ENCODE data around the gene MED19. TPM values are rescaled to one million over a fixed set of nuclear protein-coding genes. Genes with fewer than 3 reads are reported as not detected.

MED19 gene
- total RNA-seq, 1 donor from 2014 or later, result 14.6 TPM

GRCh38 chr11:57751176-57751575, 39.2 kb upstream of the MED19 start:
- Mint-ChIP-seq H3K9me3 (no peaks in the 10 kb centered on the region), H3K4me1 (peaks cover 9% of the 10 kb centered on the region), H3K4me3 (no peak overlapping the region), H3K27me3 (no peaks in the 10 kb centered on the region), H3K27ac (no peak overlapping the region), H3K36me3 (ENCODE audit: low read depth) (peaks cover 18% of the 10 kb centered on the region)
- DNase-seq (no peak), ATAC-seq (ENCODE audit: low read depth) (no peak)
- CTCF ChIA-PET, result interaction anchor here (0.7 to 6.2 kb wide), 9 partner anchors 10 to 50 kb away, joined by 3 to 133 read pairs (median 3); partner anchors contain the start of gene SELENOH
- intact Hi-C loops (cut with micrococcal nuclease), result loop anchor here (1.0 kb wide), 2 partner anchors 10 to 49 kb away; partner anchors contain the start of gene SELENOH
- POLR2A ChIA-PET, result interaction anchor here (1.6 to 1.9 kb wide), 3 partner anchors 10 to 49 kb away, joined by 5 to 15 read pairs (median 8); partner anchors contain the start of gene SELENOH
- no peak for TF ChIP-seq CTCF (IDR thresholded peaks at IDR 0.05)

- H3K36me3 Mint-ChIP-seq (ENCODE audit: low read depth), result peaks cover 57% of the 10 kb centered on the region
- intact Hi-C loops (cut with micrococcal nuclease), result no loop called here
- no peaks in the 10 kb centered on the region for H3K27me3 Mint-ChIP-seq
- CTCF ChIA-PET, result interaction anchor here (0.6 to 6.2 kb wide), 3 partner anchors 54 to 421 kb away, joined by 3 to 133 read pairs (median 3); no protein-coding TSS in a partner anchor
- ATAC-seq (ENCODE audit: low read depth) (no peak), DNase-seq (no peak)
- H3K4me3 Mint-ChIP-seq, result no peak overlapping the region
- H3K4me1 Mint-ChIP-seq, result peaks cover 31% of the 10 kb centered on the region
- H3K9me3 Mint-ChIP-seq, result no peaks in the 10 kb centered on the region
- POLR2A ChIA-PET, result interaction anchor here (0.5 to 1.3 kb wide), 5 partner anchors 20 to 106 kb away, joined by 3 to 7 read pairs (median 3); no protein-coding TSS in a partner anchor
- peak overlapping the region; percentile 75 for H3K27ac Mint-ChIP-seq
- TF ChIP-seq CTCF (IDR thresholded peaks at IDR 0.05), result no peak
Measured at GRCh38 chr11:57746920-57747319, 34.9 kb upstream of the MED19 start.

- no peak for TF ChIP-seq CTCF (IDR thresholded peaks at IDR 0.05)
- Mint-ChIP-seq H3K4me1 (peaks cover 34% of the 10 kb centered on the region), H3K27me3 (no peaks in the 10 kb centered on the region), H3K9me3 (no peaks in the 10 kb centered on the region), H3K36me3 (ENCODE audit: low read depth) (peaks cover 64% of the 10 kb centered on the region), H3K4me3 (no peak overlapping the region), H3K27ac (peak overlapping the region; percentile 56)
- intact Hi-C loops (cut with micrococcal nuclease), result no loop called here
- ChIA-PET POLR2A (interaction anchor here (0.5 to 0.9 kb wide), 6 partner anchors 40 to 408 kb away, joined by 3 to 5 read pairs (median 4); no protein-coding TSS in a partner anchor), CTCF (interaction anchor here (2.6 kb wide), 1 partner anchor 55 kb away, joined by 13 read pairs; no protein-coding TSS in a partner anchor)
- DNase-seq, result no peak
- ATAC-seq (ENCODE audit: low read depth), result no peak
Measured at GRCh38 chr11:57745206-57745605, 33.2 kb upstream of the MED19 start.

GRCh38 chr11:57744357-57744756, 32.3 kb upstream of the MED19 start:
- POLR2A ChIA-PET, result interaction anchor here (0.8 to 1.0 kb wide), 3 partner anchors 32 to 56 kb away, joined by 3 to 5 read pairs (median 4); partner anchors contain the start of genes MED19 and TMX2

More at GRCh38 chr11:57744357-57744756, 32.3 kb upstream of the MED19 start:
- DNase-seq (no peak), ATAC-seq (ENCODE audit: low read depth) (no peak)
- peaks cover 70% of the 10 kb centered on the region for H3K36me3 Mint-ChIP-seq (ENCODE audit: low read depth)
- CTCF ChIA-PET, result interaction anchor here (2.6 kb wide), 1 partner anchor 56 kb away, joined by 13 read pairs; no protein-coding TSS in a partner anchor
- no peak for TF ChIP-seq CTCF (IDR thresholded peaks at IDR 0.05)
- H3K27ac Mint-ChIP-seq, result no peak overlapping the region
- peak overlapping the region; percentile 35 for H3K4me3 Mint-ChIP-seq
- intact Hi-C loops (cut with micrococcal nuclease), result loop anchor here (5.0 kb wide), 1 partner anchor 407 kb away; the partner anchor contains the start of genes P2RX3 and SSRP1
- H3K9me3 Mint-ChIP-seq, result no peaks in the 10 kb centered on the region
- H3K27me3 Mint-ChIP-seq, result no peaks in the 10 kb centered on the region
- peaks cover 34% of the 10 kb centered on the region for H3K4me1 Mint-ChIP-seq
